NCI-H526 (cell line): ENCODE data around the gene P2RY11.

Source experiments
- DNase-seq, 2 experiments: peaks; one replicate each; lab custom pipeline; 2025; lab: John Stamatoyannopoulos, UW

P2RY11 gene

GRCh38 chr19:10111405-10111811 is at the start of gene P2RY11:
Gene P2RY11 (plus strand): TSS chr19:10111693. CDS start chr19:10111722, 29 bp downstream.
- no peak for DNase-seq

- DNase-seq: no peak
Observed at GRCh38 chr19:10061717-10062310, 49.7 kb upstream of the P2RY11 start.

GRCh38 chr19:10068205-10068604 is 43.3 kb upstream of the P2RY11 start:
- DNase-seq: no peak

GRCh38 chr19:10069046-10069445 is 42.4 kb upstream of the P2RY11 start:
- no peak for DNase-seq

- no peak for DNase-seq
Observed at GRCh38 chr19:10070730-10071446, 40.6 kb upstream of the P2RY11 start.

- DNase-seq: peak in 1 of 2 experiments; percentile 23
Observed at GRCh38 chr19:10074153-10074552, 37.3 kb upstream of the P2RY11 start.

GRCh38 chr19:10076535-10076934 is 35.0 kb upstream of the P2RY11 start:
- no peak for DNase-seq

GRCh38 chr19:10078329-10078728 is 33.2 kb upstream of the P2RY11 start:
- DNase-seq: no peak

- no peak for DNase-seq
Observed at GRCh38 chr19:10079031-10079453, 32.5 kb upstream of the P2RY11 start.

GRCh38 chr19:10083911-10084310 is 27.6 kb upstream of the P2RY11 start:
- no peak for DNase-seq

GRCh38 chr19:10084803-10085202 is 26.7 kb upstream of the P2RY11 start:
- DNase-seq: no peak

GRCh38 chr19:10085641-10086590 is 25.6 kb upstream of the P2RY11 start, which contains the start of gene SHFL:
Gene SHFL (plus strand): TSS chr19:10086317. CDS start chr19:10086428, 111 bp downstream.
- peak in 1 of 2 experiments; percentile 43 for DNase-seq

- no peak for DNase-seq
Observed at GRCh38 chr19:10086591-10087192, 24.8 kb upstream of the P2RY11 start.

GRCh38 chr19:10087296-10088061 is 24.0 kb upstream of the P2RY11 start:
- no peak for DNase-seq

- DNase-seq: no peak
Observed at GRCh38 chr19:10088949-10089554, 22.4 kb upstream of the P2RY11 start.

- no peak for DNase-seq
Observed at GRCh38 chr19:10089801-10090375, 21.6 kb upstream of the P2RY11 start.

GRCh38 chr19:10091370-10091687 is 20.2 kb upstream of the P2RY11 start:
- DNase-seq: no peak

- DNase-seq: no peak
Observed at GRCh38 chr19:10091895-10092641, 19.4 kb upstream of the P2RY11 start.

GRCh38 chr19:10092648-10093294 is 18.7 kb upstream of the P2RY11 start:
- DNase-seq: no peak
